ENCODE results near the gene WIPF1.

Gene WIPF1

DNA sequence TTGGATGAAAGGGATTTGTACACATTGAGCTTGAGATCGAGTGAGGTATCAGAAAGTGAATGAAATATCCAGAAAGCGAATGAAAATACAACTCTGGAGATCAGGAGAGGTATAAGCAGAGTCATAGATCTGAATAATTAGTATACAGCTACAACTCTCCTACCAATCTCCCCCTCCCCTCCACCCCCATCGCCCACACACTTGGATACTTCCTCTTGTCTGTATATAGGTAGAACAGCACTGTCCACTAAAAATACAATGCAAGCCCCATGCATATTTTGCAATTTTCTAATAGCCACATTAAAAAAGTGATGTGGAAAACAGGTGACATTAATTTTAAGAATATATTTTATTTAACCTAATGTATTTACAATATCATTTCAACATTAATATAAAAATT lies 23.7 kb upstream of the WIPF1 start:
- DNase-seq, result no peak

DNA sequence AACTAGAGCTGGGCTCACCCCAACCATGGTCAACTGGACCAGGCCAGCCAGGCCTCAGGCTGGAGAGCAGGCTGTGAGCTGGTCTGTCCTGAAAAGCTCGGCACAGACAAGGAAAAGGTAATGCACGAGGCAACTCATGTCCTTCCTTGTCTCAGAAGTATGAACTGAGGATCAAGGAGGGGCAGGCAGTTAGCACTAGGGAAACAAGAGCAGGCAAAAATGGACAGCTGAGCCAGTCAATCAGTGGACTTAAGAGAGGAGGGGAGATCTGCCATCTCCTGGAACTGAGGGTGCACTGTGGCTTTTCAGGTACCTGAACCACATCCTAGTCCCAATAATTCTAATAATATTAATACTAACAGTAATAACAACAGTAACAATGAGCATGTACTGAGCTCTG lies 20.6 kb upstream of the WIPF1 start:
- DNase-seq, result no peak

DNA sequence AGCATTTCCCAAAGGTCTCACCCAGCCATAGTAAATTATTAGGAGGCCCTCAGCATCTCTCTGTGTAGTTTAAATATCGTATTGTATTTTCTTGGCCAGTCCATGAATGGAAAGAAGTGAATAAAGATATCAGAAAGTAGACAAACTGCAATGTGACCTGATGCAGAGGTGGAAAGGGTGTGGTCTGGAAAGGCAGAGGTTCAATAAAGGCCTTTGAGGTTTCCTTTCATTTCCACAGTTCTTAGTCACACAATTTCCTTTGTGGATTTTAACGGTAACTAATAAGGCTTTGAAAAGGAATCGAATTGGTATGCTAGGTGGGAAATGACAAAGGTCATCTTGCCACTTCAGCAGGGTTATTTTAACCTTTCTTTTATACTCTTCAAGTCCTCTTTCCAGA lies 20.1 kb upstream of the WIPF1 start:
- DNase-seq, result no peak

DNA sequence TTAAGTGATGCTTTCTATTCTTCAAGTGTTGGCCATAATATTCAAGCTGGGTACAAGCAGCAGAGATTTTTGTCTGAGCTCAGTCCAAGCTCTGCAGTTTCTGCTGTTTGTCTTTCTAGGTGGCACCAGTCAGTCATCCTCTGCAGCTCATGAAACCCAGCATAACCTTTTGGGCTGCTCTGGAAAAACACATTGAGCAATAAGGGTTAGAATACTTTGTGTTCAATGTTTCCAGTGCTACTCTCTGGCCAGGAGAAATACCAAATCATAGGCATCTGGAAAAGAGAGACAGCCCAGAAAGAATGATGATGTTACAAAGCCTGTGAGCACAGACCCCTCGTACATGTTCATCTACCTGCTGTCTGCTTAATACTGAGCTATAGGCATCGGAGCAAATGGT lies 19.5 kb upstream of the WIPF1 start:
- DNase-seq, result no peak

DNA sequence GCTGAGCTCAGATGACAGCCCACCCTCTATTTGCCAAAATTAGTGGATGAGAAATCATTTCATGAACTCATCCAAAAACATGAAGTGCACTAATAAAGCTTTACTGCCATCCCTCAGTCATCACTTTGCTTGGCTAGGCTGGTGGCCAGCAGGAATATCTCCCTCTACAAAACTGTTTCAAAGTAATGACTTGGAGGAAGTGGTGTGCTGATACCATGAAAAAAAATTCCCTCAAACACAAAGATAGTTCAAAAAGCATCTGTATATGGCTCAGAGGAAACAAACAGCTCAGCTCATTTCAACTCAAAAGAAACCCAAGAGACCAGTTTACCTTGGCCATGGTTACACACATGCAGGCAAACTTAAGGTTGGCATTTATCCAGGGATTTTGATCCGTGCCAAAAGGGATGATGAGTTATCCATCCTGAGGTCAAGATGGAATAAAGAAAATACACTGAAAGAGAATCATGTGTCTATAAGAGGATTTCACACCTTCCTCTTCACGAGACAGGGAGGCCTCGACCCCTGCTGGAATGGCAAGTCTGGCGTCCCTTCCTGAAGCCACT lies 18.4 kb upstream of the WIPF1 start:
- no peak for DNase-seq

DNA sequence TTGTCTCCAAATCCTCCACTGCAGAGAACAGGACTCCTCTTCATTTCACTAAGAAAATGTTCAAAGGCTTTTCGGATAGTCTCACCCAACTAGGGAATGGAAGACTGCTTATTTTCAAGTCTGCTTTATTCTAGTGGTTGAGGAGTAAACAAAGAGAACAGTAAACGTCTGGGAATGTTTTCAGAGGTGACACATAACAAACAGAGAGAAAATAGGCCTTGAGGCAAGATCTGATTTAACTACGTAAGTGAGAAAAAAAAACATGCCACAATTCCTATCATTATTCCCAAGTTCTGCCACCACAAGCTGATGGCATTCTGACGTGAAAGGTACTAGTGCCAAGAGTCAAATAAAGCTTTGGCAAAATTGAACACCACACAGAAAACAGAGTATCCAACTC lies 16.7 kb upstream of the WIPF1 start:
- DNase-seq, result no peak

DNA sequence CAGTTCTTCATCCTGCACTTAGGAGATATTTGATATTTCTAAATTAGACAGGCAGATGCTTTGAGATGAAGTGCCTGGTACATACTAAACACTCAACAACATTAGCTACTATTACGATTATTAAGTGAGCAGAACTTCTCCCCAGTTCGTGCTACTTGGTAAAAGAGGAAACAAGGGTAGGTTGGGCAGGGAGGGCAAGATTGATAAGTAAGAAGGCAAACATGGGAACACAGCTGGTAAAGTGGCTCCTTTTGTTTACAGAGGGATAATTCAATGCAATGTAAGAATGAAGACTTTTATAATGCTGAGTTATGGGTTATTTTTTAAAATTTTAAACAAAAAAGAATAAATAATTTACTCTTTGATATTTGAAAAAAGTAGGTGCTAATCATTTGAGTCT lies 15.9 kb upstream of the WIPF1 start:
- no peak for DNase-seq

DNA sequence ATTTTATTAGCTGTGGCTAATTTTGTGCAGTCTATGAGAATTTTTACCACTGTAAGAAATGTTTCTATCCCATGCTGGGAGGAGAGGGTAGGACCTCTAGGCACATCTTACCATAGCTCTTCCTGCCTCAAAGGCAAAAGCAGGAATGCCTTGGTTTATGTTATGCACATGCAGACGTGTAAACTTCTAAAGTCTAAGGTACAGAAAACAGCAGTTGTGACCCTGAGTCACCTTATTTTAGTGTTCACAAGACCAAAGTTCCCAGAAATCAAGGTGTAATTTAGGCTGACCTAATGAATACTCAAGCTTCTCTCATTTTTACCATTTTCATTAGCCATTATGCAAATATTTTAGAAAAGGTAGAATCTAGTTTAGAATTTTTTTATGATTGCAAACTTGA lies 15.4 kb upstream of the WIPF1 start:
- DNase-seq, result no peak

DNA sequence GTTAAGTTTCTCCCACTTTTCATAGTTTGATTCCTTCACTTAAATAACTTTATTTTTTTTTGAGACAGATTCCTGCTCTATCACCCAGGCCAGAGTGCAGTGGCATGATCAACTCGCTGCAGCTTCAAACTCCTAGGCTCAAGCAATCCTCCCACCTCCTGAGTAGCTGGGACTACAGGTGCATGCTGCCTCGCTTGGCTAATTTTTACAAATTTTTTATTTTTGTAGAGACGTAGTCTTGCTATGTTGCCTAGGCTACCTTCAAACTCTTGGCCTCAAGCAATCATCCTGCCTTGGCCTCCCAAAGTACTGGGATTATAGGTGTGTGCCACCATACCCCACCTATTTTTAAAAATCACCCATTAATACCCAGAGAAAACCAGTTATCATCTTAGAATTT lies 14.2 kb upstream of the WIPF1 start:
- DNase-seq, result no peak

DNA sequence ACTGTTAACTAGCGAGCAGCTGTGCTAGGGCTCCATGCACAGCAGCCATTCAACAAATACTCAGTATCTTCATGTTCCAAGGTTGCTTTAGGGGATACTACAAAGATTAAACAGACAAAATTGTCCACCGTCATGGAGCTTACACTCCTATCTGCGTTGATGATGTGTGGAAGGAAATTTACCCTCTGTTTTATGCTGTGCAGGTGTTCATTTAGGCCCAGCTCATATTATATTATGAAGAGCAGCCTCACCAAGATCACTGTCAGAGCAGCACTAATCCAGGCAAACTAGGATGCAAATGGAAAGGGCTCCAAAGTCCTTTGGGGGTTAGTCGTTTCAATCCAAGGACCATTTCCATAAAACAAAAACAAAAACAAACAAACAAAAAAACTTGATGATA lies 13.4 kb upstream of the WIPF1 start:
- no peak for DNase-seq

DNA sequence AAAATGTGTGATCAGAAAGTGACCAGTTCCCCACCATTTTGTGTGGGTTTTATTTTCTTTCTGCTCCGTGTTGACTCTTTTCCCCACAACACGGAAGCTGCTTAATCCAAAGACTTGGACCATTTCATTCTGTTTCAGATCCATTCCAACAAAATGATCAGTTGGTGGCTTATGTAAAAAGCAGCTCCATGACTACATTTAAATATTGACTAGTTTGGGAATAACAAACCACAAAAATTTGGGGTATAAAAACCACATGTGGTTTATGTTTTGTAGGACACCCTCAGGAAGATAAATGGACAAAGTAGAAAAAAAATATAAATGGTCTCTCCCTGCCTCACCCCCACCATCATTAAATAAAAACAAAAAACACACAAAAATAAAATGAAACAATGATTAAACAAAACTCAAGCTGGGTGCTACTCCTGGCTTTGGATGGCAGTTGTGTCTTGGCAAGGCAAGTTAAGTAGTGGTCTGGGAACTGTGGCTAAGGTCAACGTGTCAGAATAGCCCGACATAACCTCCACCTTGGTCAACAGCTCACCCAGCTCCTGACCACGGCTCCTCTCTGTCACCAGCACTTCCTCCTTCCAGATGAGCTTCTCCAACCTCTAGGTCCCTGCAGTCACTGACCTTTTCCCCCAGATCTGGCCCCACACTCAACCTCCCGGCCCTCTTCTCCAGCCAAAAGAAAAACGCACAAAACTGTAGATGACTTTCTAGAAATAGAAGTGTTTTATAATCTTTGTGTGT lies 12.8 kb upstream of the WIPF1 start:
- DNase-seq, result no peak

DNA sequence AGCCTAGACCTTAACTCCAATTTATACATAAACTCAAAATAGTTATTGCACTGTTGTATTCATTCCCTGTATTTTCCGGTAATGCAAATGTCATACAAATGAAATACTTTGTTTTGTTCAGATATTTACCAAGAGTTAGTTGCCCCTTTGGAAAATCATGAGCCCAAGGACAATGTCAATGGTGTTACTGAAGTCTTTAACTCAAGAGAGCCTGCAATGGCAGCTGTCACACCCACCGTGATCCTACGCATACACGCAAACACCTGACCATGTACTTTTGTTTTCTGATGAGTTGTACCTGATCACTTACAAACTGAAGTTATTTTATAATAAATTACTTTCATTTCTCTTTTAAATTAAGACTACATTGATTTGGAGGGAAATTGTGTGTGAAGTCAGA lies 11.7 kb upstream of the WIPF1 start:
- DNase-seq, result no peak

DNA sequence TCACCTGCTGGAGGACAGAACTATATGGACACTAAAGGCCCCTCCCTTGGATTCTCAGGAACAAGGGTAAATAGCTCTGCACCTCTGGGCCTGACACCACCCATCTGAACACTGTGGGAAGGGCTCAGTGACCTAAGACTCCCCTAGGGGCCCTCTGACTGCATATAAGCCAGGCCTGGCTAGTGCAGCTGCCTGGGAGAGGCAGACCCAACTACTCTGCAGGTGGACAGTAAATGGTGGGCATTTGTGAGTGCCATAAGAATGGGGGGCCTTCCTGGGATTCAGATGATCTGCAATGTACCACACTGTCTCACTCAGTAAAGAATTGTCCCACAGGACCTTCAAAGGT lies 11.2 kb upstream of the WIPF1 start:
- DNase-seq, result no peak

DNA sequence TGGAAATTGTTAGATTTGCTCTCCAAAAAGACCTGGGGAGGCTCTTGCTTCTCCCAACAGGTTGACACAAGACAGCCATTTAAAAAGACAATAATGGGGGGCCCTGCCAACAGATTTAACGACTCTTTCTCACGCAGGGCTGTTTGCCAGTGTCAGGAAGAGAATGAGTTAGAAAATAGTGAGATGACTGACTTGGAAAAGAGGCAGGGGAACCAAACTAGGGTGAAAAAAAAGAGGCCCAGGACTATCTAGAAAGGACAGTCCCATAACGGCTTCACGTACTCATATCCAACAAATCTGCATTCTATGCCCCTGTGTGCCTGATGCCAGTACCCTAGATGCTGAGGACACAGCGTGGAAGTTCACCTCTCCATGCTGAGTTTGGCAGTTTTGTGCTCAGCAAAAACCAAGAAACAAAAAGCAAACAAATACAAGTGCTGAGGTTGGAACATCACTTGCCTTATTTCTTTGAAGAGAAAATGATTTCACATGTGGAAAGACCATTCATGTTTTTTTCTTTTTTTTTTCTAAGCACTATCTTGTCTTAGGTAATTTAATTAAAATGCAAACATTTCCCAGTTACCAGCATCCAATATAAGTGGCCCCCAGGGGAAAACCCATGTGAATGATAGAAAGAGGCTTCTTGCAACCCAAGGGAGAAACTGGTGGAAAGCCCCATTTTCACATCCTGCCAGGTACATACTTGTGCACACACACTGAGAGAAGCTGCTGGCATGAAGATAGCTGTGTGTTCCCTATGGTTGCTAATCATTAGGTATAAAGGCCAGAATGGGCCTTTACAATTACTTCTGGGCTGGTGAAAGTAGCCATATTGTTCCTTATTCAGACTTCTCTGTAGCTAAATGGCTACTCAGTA lies 10.6 kb upstream of the WIPF1 start:
- peak in 1 of 2 experiments; percentile 60 for DNase-seq

DNA sequence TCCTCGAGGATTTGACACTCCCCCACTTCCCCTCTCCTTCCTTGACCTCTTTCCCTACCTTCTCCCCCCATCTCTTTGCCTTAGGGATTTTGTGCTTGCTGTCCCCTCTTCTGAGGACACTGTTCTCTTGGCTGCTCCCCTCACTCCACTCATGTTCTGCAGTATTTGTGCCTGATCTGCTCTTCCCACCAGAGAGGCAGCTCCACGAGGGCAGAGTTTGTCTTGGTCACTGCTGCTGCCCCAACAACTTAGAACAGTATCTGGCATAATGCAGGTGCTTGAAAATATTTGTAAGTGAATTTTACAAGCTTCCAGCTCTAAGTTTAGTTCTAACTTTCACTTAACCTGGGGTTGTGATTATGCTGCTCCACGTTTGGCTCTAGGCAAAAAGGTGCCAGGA lies 10.0 kb upstream of the WIPF1 start:
- DNase-seq, result no peak

DNA sequence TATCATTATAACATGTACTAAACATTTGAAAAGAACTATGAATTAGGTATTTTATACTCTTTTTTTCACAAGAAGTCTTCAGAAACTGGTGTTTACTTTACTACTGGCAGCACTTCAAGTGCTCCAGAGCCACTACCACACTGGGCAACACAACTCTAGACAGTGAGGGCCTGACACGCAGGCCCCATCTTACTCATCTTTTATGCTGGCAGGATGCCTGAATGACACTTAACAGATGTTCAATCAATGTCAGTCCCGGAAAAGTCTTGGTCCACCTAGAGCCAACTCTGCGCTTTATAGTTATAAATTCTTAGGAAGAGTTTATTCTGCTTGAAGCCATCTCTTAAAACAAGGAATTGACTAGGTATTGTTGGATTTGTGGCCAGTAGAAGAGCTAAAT lies 8.7 kb upstream of the WIPF1 start:
- peak in 1 of 2 experiments; percentile 55 for DNase-seq

DNA sequence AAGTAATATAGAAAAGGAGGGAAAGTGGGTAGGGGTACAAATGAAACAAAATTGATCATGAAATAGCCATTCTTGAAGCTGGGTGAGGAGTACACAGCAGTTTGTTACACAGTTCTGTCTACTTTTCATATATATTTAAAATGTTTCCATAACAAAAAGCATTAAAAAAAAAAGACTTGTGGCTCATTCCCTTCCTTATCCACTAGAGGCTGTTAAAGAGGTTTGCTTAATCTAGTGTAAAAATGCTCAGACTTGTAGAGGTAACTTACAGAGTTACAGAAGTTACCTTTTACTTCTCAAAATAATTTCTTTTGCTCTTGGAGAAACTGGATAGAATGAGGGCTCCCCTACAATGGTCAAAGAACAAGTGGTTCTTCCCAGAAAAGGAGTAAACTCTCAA lies 8.1 kb upstream of the WIPF1 start:
- DNase-seq, result no peak

DNA sequence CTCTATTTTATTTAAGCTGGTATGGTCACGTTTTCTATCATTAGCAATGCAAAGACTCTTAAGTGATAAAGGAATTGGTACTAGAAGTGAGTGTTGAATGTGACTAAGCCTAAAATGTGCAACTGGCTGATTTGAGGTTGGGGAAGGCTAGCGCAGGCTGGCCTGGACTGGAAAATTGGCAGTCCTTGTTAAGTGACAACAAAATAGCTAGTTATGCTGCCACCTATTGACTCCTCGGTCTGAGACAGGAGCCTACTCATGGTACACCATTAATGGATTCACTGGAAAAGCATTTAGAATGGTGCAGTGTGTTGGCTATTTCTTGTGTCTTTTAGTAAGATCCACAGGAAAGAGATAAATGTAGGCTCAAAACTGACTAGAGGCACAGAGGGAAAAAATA lies 5.7 kb upstream of the WIPF1 start:
- peak in 1 of 2 experiments; percentile 60 for DNase-seq

DNA sequence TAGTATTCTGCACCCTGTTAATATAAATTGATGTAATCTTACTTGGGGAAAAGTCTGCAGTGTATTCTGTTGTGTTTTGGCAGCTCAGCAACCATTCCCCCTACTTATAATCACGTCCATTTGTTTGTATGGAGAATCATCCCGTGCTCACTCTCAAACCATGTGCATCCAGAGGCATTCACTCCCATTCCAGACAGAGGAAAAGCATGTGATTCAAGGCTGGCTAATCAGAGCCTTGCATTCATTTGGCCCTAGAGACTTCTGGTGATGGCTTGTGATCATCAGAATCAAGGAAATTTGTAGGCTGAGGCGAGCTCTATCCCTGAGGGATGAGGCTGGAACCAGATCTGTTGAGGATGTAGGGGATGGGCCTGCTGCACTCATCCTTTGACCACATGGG lies 5.1 kb upstream of the WIPF1 start:
- DNase-seq, result no peak

DNA sequence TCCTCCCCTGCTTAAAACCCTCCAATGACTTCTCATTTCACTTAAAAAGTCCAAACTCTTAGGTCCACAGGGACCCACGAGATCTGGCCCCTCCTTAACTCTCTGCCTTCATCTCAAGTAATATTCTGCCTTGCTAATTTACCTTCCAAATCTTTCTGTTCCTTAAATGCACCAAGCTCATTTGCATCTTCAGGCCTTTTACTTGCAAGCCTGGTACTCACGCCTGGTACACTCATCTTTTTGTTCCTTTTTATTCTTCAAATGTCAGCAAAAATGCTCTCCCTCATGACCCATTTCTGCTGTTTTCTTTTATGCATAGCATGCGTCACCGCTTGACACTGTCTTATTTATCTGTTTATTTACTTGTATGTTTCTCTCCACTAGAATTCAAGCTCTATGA lies 2.7 kb upstream of the WIPF1 start:
- no peak for DNase-seq

DNA sequence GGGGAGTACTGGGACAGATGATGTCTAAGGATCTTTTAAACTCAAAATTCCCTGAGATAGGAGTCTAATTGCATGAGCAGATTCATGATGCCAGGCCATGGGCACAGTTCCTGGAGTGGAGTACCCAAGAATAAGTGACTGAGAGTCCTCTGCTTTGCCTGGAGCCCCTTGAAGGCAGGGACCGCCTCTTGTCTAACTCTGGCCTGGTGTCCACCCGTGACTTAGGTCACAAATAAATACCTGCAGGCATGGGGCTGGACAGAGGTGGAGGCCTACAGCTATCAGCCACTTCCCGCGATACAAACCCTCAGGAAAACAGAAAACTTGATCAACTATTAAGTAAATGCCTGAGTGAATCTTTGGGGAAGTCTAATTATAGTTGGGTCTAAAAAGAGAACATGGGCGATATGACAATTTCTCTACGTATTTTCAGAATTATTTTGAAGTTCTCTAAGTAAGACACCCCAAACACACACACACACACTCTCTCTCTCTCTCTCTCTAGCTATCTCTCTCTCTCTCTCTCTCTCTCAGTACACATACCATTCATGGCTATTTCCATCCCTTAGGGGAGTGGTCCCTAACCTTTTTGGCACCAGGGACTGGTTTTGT lies 1.8 kb upstream of the WIPF1 start:
- DNase-seq, result no peak

DNA sequence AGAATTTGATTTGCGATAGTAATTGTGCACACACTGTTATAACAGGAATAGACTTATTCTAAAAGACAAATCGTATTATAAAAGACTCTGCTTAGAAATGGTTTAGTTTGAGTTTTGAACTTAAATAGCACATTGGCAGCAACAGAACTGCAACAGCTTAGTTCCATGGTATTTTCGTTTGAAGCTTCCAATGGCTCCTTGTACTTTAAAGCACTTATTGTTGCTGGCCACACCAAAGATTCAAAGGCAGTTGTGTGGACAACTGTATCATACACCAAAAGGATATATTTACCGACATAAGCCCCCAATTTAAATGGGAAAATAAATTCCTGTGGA lies 627 bp downstream of the WIPF1 start:
- DNase-seq, result no peak

DNA sequence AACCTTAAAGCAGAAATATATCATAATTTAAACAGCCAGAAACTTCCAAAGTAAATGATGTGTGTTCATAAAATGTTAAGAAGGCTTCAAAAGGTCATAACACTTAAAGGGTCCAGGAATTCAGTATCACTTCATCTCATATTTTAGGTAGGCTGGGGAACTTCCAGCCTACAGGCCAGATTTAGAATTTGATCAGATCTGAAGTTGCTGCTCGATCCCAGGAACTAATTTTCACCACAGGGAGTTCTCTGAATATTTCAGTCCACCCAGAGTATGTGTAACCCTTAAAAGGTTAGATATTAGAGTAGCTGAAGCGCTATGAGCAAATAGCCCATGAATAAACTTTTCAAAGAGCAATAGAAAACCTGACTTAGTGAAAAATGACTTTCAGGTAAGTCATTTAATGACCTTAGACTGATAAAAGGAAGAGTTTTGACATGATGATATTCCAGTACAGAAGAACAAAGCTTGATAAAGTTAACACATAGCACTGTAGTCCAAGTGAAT lies 1.7 kb downstream of the WIPF1 start:
- DNase-seq, result no peak

Data from activated CD4-positive, alpha-beta T cell treated with anti-CD3 and anti-CD28 coated beads, Interleukin-2, amount 50 U/mL, for 48 hours (primary cell).